Epithelial cell of proximal tubule (primary cell): ENCODE measurements around the gene PARD3B. TPM values are rescaled to one million over a fixed set of nuclear protein-coding genes. Genes with fewer than 3 reads are reported as not detected.

Experiments used
- DNase-seq: peaks from one replicate; pipeline ENCODE4 v3.0.0-alpha.2; 2011; ENCODE audit warnings: low read depth
- H3K4me3 ChIP-seq: 2 replicates; pipeline ENCODE4 v1.5.1; 2011; ENCODE audit warnings: low read depth, mild to moderate bottlenecking, low read length
- total RNA-seq: library from RNA; depleted of rRNA; stranded (reverse); fragments of >200 nt; gene quantifications from 2 replicates; pipeline ENCODE4 v1.2.3, GENCODE V29; 2015
- TF ChIP-seq, protein P1 (sequence below): conservative IDR thresholded peaks from 2 replicates; pipeline ENCODE4 v1.5.1; 2012; ENCODE audit warnings: low read depth, mild to moderate bottlenecking, low read length

The PARD3B gene
- total RNA-seq, 1 donor from 2014 or later: 3.6 TPM

DNA sequence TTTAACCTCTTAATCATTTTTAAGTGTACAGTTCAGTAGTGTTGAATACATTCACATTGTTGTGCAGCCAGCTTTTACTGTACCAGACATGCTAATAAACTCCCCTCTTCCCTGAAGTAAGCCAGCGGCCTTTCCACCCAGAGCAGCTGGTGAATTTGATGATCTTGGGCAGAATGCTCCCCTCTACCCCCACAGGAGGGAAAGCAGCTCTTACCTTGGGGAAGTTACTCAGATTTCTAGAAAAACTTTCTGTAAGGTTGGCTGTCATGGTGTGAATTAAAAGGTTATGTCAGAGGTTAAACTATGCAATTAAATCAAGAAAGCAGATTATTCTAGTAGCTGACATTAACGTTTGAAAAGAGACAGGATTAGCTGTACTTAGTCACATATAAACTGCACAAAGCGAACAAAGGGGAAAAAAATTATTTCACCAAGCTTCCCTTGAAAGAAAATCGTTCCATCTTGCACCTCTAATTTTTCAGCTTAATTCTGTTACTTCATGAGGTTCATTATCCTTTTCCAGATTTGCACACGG is 738.5 kb downstream of the PARD3B start:
- no peak for DNase-seq
- TF ChIP-seq, protein P1, sequence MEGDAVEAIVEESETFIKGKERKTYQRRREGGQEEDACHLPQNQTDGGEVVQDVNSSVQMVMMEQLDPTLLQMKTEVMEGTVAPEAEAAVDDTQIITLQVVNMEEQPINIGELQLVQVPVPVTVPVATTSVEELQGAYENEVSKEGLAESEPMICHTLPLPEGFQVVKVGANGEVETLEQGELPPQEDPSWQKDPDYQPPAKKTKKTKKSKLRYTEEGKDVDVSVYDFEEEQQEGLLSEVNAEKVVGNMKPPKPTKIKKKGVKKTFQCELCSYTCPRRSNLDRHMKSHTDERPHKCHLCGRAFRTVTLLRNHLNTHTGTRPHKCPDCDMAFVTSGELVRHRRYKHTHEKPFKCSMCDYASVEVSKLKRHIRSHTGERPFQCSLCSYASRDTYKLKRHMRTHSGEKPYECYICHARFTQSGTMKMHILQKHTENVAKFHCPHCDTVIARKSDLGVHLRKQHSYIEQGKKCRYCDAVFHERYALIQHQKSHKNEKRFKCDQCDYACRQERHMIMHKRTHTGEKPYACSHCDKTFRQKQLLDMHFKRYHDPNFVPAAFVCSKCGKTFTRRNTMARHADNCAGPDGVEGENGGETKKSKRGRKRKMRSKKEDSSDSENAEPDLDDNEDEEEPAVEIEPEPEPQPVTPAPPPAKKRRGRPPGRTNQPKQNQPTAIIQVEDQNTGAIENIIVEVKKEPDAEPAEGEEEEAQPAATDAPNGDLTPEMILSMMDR: no peak
- H3K4me3 ChIP-seq: no peak overlapping the region

DNA sequence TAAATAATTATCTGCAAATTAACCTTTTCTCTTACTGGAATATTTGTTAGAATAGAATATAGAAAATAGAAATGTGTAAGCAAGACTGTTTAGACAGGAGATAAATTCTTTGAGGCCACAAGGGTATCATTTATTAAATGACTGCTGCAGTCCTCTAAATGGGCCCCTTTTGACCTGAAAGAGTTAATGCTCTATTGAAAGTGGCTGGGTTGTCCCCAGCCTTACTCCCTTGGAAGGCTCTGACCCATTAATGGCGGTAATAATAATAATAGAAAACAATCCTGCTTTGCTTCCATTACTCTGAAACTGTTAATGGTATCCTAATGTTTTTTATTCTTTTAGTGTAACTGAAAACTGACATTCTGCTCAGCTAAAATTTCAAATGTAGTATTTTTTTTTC is 739.1 kb downstream of the PARD3B start:
- TF ChIP-seq, protein P1: no peak
- DNase-seq: no peak
- H3K4me3 ChIP-seq: no peak overlapping the region

- no peak overlapping the region for H3K4me3 ChIP-seq
- TF ChIP-seq, protein P1: no peak
- no peak for DNase-seq
Measured at GRCh38 chr2:205287316-205287715, 742.0 kb downstream of the PARD3B start.

DNA sequence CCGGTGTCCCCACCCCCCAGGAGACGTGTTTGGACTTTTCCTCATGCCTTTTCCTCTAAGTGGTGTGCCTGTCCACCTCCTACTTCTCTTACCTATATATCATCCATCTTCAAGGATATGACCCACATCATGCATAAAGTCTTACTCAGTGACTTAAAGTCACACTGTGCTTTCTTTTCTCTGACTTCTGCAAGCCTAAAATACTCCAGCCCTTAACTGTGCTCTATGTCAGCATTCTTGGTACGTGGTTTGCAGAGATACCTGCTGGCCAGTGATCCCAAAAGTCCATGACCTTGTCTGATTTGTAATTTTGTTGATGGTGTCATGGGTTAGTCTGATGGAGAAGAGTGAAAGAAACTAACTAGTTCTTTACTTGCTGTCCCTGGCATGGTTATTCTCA is 743.4 kb downstream of the PARD3B start:
- TF ChIP-seq, protein P1: no peak
- H3K4me3 ChIP-seq: no peak overlapping the region
- DNase-seq: peak; percentile 23

DNA sequence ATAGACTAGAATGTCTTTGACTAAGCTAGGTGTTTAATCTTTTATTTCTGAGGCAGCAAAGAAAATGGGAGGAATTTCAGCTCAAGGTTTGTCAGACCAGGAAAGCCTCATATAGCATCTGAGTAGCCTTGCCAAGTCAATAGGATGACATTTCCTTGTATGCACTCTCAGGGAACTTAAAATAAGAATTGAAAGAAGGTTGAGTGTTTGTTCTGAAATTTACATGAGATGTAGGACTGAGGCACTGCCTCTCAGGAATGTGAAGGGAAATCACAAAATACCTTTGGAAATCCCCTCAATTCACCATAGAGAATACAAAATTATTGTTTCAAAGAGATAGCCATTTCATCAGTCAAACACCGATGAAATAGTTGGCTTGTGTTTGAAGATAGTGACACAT is 745.0 kb downstream of the PARD3B start:
- TF ChIP-seq, protein P1: no peak
- no peak for DNase-seq
- no peak overlapping the region for H3K4me3 ChIP-seq

DNA sequence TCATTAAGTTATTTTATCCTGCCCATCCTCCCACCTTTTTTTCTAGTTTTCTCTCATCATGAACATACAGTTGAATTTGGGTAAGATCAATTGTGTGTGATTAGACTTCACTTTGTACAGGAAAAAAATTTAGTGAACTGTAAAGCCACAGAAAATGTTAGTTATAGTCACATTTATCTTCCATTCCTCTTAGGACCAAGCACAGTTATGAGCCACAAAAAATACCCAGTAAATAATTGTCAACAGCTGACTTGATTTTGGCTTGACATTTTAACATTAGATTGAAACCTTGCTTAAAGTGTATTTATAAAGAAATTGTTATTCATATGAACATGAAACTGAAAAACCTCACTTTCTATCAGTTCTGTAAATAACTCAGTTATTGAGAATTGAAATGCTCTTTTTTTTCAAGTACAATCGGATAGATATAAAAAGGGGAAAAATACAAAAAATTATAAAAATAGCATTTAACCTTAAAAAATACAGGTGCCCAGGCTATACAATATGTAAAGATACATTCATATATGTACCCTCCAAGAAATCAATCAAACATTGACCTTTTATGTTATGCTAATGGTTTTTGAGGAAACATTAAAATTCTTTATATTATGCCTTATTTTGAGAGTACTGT is 747.5 kb downstream of the PARD3B start:
- TF ChIP-seq, protein P1: no peak
- H3K4me3 ChIP-seq: no peak overlapping the region
- DNase-seq: no peak

- TF ChIP-seq, protein P1: no peak
- no peak for DNase-seq
- no peak overlapping the region for H3K4me3 ChIP-seq
Measured at GRCh38 chr2:205293559-205293958, 748.3 kb downstream of the PARD3B start.
